Gastroesophageal sphincter (tissue), 4 donors: ENCODE results near the gene SLC9C1. TPM values are rescaled to one million over a fixed set of nuclear protein-coding genes. Genes with fewer than 3 reads are reported as not detected.

Experiments
- ATAC-seq: fragments of 150-250 bp; one replicate; pipeline ENCODE4 v1.9.1; 2016; ENCODE audit warnings: mild to moderate bottlenecking, moderate library complexity
- H3K27ac ChIP-seq, 4 donors: fragments of 200-600 bp; sonication (generic) in 3 of 4; 1 replicate in 3 of 4; 2 replicates in 1 of 4; pipeline ENCODE4 v1.5.1; 2016 to 2019
- H3K27me3 ChIP-seq: fragments of 200-600 bp; sonication (generic); one replicate; pipeline ENCODE4 v1.5.1; 2019
- H3K36me3 ChIP-seq, 2 donors: fragments of 200-600 bp; sonication (generic); one replicate each; pipeline ENCODE4 v1.5.1; 2019; ENCODE audit warnings: control low read depth in 1 of 2
- H3K4me1 ChIP-seq, 3 donors: fragments of 200-600 bp; sonication (generic); 1 replicate in 2 of 3; 2 replicates in 1 of 3; pipeline ENCODE4 v1.5.1; 2016 to 2019; ENCODE audit warnings: control low read depth in 2 of 3
- H3K4me3 ChIP-seq, 2 donors: fragments of 200-600 bp; sonication (generic); one replicate each; pipeline ENCODE4 v1.5.1; 2019; ENCODE audit warnings: mild to moderate bottlenecking in 1 of 2, moderate library complexity in 1 of 2
- H3K9me3 ChIP-seq, 3 donors: fragments of 200-600 bp; sonication (generic); one replicate each; pipeline ENCODE4 v1.5.1; 2017 to 2019; ENCODE audit warnings: control low read depth in 2 of 3
- EP300 ChIP-seq: sonication (generic); formaldehyde crosslinking; IDR thresholded peaks from one replicate; pipeline ENCODE4 v1.6.1; 2017; ENCODE audit warnings: antibody characterized with exemption, mild to moderate bottlenecking
- POLR2A ChIP-seq, 2 donors: fragments of 450-650 bp; IDR thresholded peaks; one replicate each; pipeline ENCODE4 v1.6.1; 2017; ENCODE audit warnings: antibody characterized with exemption in 2 of 2, mild to moderate bottlenecking in 2 of 2, moderate library complexity in 1 of 2
- POLR2AphosphoS5 ChIP-seq: sonication (generic); formaldehyde crosslinking; IDR thresholded peaks from one replicate; pipeline ENCODE4 v1.6.1; 2017; ENCODE audit warnings: antibody characterized with exemption
- WGBS, 2 donors: methylation state at CpG; one replicate each; pipeline ENCODE4 v1.1.5; 2018; ENCODE audit warnings: low coverage in 1 of 2; 5-methylcytosine and 5-hydroxymethylcytosine counted together
- total RNA-seq, 4 donors: library from RNA; depleted of rRNA; stranded (reverse); fragments of >200 nt; gene quantifications; one replicate each; pipeline ENCODE4 v1.1.0, GENCODE V29; 2016
- TF ChIP-seq, protein P1 (sequence below), 4 experiments: fragments of 200-600 bp in 2 of 4; fragments of 450-650 bp in 2 of 4; sonication (generic) in 1 of 4; IDR thresholded peaks; one replicate each; pipeline ENCODE4 v1.5.1; 2017 to 2019; ENCODE audit warnings: antibody characterized with exemption in 4 of 4, mild to moderate bottlenecking in 2 of 4, moderate library complexity in 2 of 4

SLC9C1 gene
- total RNA-seq, 4 donors from 2014 or later = 0.15 TPM; not detected in 3

DNA sequence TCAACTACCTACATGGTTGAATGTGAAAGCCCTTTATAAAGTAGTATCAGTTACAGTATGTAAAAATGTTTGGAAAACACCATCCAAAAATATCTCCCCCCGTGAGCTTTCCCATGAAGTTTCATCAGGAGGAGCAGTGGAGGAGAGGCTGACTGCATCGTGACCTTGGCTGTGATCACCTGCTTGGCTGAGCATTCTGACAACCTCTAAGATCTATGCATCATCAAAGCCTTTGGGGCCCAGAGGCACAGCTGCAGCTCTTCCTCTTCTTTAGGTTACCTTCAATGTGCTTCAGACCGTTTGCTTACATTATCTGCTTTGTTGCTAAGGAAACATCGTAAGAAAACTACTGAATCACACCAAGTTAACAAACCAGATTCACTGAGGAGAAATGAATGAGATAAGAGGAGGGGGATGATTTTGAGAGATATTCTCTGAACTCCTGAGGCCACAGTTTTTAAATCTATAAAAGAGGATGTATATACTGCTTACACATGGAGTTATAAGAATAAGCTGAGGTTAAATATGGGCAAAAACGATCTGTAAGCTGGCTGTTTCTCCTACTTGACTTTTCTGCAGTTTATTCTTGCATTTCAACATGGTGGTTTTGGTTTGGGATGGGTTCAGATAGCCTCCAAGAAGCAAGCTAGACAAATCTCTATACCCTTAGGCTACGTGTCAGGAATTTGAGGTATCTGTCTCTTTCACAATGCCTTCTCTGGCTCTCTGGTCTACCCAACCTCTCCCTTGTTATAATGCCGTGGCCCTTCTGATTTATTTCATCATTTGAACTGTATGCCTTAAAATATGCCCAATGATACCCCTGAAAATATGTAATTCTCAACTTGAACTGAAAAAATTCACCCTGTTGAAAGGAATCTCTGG lies 164.9 kb downstream of the SLC9C1 start:
- no peaks in the 10 kb centered on the region for H3K36me3 ChIP-seq
- WGBS, 2 donors = 58 to 70% methylated on average over 7 of the region's 7 CpGs
- TF ChIP-seq POLR2A (IDR thresholded peaks at IDR 0.05) (no peak), POLR2AphosphoS5 (no peak), EP300 (no peak)
- TF ChIP-seq, protein P1, sequence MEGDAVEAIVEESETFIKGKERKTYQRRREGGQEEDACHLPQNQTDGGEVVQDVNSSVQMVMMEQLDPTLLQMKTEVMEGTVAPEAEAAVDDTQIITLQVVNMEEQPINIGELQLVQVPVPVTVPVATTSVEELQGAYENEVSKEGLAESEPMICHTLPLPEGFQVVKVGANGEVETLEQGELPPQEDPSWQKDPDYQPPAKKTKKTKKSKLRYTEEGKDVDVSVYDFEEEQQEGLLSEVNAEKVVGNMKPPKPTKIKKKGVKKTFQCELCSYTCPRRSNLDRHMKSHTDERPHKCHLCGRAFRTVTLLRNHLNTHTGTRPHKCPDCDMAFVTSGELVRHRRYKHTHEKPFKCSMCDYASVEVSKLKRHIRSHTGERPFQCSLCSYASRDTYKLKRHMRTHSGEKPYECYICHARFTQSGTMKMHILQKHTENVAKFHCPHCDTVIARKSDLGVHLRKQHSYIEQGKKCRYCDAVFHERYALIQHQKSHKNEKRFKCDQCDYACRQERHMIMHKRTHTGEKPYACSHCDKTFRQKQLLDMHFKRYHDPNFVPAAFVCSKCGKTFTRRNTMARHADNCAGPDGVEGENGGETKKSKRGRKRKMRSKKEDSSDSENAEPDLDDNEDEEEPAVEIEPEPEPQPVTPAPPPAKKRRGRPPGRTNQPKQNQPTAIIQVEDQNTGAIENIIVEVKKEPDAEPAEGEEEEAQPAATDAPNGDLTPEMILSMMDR (IDR thresholded peaks at IDR 0.05) = no peak
- H3K27me3 ChIP-seq = no peaks in the 10 kb centered on the region
- H3K27ac ChIP-seq = no peak overlapping the region
- ATAC-seq = no peak
- no peaks in the 10 kb centered on the region for H3K4me1 ChIP-seq
- no peaks in the 10 kb centered on the region for H3K9me3 ChIP-seq
- no peak overlapping the region for H3K4me3 ChIP-seq

DNA sequence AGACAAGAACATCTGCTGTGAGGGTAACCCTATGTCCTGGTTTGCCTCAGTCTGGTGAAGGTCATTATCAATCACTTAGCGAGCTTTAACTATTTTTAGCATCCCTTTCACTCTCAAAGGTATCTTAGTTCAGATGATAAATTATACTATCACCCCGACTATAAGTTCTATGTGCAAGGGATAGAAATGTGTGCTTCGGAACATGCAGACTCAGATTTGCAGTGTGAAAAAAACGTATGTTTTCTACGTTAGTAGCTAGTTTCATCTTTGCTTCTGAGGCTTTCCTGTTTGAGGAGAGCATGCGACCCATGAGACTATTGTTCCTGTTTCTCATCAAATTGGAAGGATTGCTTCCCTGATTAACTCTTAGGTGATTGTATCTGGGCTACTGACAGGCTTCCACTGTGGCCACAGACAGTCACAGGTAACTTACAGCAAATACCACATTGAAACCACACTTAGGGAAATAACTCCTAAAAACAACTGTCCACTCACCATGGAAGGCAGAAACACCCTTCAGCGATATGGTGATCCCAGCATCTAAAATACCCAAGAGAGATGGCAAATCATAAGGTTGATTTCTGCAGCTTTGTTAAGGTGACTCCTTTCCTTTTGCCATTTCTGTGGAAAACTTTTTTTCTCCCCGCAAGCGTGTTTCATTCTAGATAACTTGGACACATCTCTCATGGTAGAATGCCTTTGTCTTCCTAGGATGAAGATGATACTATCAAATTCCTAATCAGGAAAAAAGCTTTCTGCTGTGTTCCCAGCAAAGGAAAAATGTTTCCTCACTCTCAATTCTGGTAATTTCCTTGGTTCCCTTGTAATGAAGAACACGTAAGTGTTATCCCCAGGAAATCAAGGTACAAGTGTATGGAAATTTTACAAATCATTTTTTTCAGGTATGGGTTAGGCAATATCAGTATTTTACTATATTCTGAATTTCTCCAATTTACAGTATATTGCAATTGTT lies 166.2 kb downstream of the SLC9C1 start:
- H3K4me1 ChIP-seq = no peaks in the 10 kb centered on the region
- no peak for ATAC-seq
- no peaks in the 10 kb centered on the region for H3K27me3 ChIP-seq
- WGBS, 2 donors = 62 to 65% methylated on average over 9 to 10 of the region's 10 CpGs
- no peak overlapping the region for H3K27ac ChIP-seq
- H3K4me3 ChIP-seq = no peak overlapping the region
- TF ChIP-seq EP300 = no peak
- TF ChIP-seq POLR2A (IDR thresholded peaks at IDR 0.05) = no peak
- no peak for TF ChIP-seq POLR2AphosphoS5
- TF ChIP-seq, protein P1 (IDR thresholded peaks at IDR 0.05) = no peak
- H3K9me3 ChIP-seq = no peaks in the 10 kb centered on the region
- H3K36me3 ChIP-seq = no peaks in the 10 kb centered on the region

DNA sequence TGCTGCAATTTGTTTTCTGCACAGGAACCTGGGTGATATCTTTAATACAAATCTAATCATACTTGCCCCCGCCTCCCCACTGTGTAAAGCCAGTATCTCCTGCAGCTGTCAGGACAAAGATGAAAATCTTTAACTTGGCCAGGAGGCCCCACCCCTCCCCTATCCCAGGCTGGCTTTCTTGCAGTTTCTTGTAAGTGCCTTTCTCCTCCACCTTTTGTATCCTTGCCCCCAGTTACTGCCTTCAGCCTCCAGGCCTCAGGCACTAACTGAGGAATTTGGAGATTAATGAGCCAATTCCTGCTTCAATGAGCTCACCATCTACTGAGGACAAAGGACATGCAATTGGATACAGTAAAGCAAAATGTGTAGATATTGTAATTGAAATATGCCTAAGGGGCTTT lies 167.5 kb downstream of the SLC9C1 start:
- ATAC-seq = no peak
- Histone ChIP-seq H3K27ac (no peak overlapping the region), H3K27me3 (no peaks in the 10 kb centered on the region), H3K36me3 (no peaks in the 10 kb centered on the region), H3K4me3 (no peak overlapping the region), H3K4me1 (no peaks in the 10 kb centered on the region), H3K9me3 (no peaks in the 10 kb centered on the region)
- 89% methylated on average over 1 of the region's 1 CpG; no CpG with 5 or more reads in 1 of the 2 donors for WGBS, 2 donors
- TF ChIP-seq, protein P1 (IDR thresholded peaks at IDR 0.05) = no peak
- no peak for TF ChIP-seq EP300
- no peak for TF ChIP-seq POLR2A (IDR thresholded peaks at IDR 0.05)
- no peak for TF ChIP-seq POLR2AphosphoS5

DNA sequence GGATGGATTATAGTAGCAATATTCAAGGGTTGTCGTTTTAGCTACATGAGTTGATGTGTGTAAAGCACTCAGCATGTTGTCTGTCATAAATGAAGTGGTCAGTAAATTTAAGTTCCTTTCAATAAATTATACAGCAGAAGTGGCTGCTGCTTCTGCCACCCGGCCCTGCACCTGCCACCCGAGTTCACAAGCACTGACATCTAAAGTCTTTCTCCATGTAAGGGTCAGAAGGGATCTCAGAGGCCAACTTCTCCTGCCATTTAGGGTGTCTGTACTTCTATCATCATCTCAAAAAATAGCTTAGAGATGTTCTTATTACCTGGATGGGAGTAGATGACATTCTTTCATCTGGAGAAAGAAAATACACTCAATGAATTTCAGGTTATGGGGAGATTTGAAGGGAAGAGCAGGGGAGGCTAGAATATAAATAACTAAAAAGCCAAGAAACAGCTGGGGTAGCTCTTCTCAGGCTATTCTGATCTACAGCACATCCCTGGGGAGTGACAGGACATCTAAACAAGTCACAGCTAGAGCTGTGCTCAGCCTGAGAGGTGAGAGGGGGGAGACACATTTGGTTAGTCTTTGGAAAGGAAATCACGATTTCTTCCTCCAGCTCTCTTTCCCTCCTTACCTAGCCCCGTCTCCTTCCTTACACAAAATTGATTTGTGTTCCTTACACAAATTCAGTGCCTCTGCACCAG lies 169.0 kb downstream of the SLC9C1 start:
- no peak for ATAC-seq
- no peaks in the 10 kb centered on the region for H3K27me3 ChIP-seq
- H3K4me1 ChIP-seq = no peaks in the 10 kb centered on the region
- H3K27ac ChIP-seq = no peak overlapping the region
- H3K4me3 ChIP-seq = no peak overlapping the region
- no peaks in the 10 kb centered on the region for H3K9me3 ChIP-seq
- TF ChIP-seq POLR2A (IDR thresholded peaks at IDR 0.05) (no peak), POLR2AphosphoS5 (no peak), EP300 (no peak)
- TF ChIP-seq, protein P1 (IDR thresholded peaks at IDR 0.05) = no peak
- H3K36me3 ChIP-seq = no peaks in the 10 kb centered on the region
- 65 to 66% methylated on average over 3 to 5 of the region's 5 CpGs for WGBS, 2 donors
